ENCODE data around the gene KDELR3.

- TF ChIP-seq CTCF (IDR thresholded peaks at IDR 0.05) (no peak), POLR2AphosphoS5 (IDR thresholded peaks at IDR 0.05) (no peak)
Measured at GRCh38 chr22:38427465-38427864, 40.4 kb upstream of the KDELR3 start.

Measured in breast epithelium (tissue), 3 donors.